HepG2 (cell line): Measurements from ENCODE around the gene PKNOX2. TPM values are rescaled to one million over a fixed set of nuclear protein-coding genes. Genes with fewer than 3 reads are reported as not detected.

Source experiments
- ATAC-seq: fragments of 200-7000 bp; cut with Tn5 transposase; 3 replicates; pipeline ENCODE4 v1.9.1; 2020; ENCODE audit warnings: mild to moderate bottlenecking, moderate library complexity
- BruUV-seq: library from RNA; stranded (reverse); fragments of 400-500 nt; replicated peaks from 2 replicates; lab custom pipeline; 2021; lab: Mats Ljungman, UMichigan
- CTCF ChIA-PET: fragments of 300-600 bp; formaldehyde crosslinking; extraction: SDS; loops from one replicate; lab custom pipeline; 2021; ENCODE audit warnings: low total read pairs, inconsistent platforms, low intra/inter-chr PET ratio; lab: Yijun Ruan, JAX
- POLR2A ChIA-PET: fragments of 350-600 bp; sonication (Branson Sonifier 250); formaldehyde crosslinking; loops from one replicate; lab custom pipeline; 2020; ENCODE audit warnings: antibody characterized with exemption, inconsistent platforms; lab: Yijun Ruan, JAX
- DNase-seq: peaks from one replicate; pipeline ENCODE4 v3.0.0-alpha.2; 2015; ENCODE audit warnings: low spot score
- FAIRE-seq: peaks from 3 replicates; lab custom pipeline; 2011; peaks lifted over from hg19 to GRCh38; lab: Jason Lieb, UNC
- H2AFZ ChIP-seq: one replicate; pipeline ENCODE4 v1.6.1; 2011; ENCODE audit warnings: low read length, inconsistent platforms
- H3K27ac ChIP-seq: fragments of 300-600 bp; 3 replicates; pipeline ENCODE4 v1.8.0; 2011; ENCODE audit warnings: mixed run types, mild to moderate bottlenecking, mixed read lengths, low read length, inconsistent platforms; ENCODE audit not compliant: insufficient read depth; ENCODE audit errors: extremely low read length
- H3K27me3 ChIP-seq, 2 experiments: fragments of 200-600 bp in 1 of 2; 2 replicates in 1 of 2; 3 replicates in 1 of 2; pipeline versions ENCODE4 v1.6.0 to v1.8.0; 2011; ENCODE audit warnings: low read length in 2 of 2, mild to moderate bottlenecking in 2 of 2, moderate library complexity in 2 of 2, inconsistent platforms in 1 of 2; ENCODE audit not compliant: insufficient read depth in 2 of 2, control insufficient read depth in 1 of 2
- H3K36me3 ChIP-seq, 2 experiments: fragments of 200-600 bp in 1 of 2; replicated peaks in 1 of 2; 2 replicates in 1 of 2; 3 replicates in 1 of 2; pipeline versions ENCODE4 v1.5.1 to v1.8.0; 2011; ENCODE audit warnings: low read length in 2 of 2, inconsistent platforms in 1 of 2; ENCODE audit not compliant: insufficient read depth in 2 of 2, control insufficient read depth in 1 of 2
- H3K4me1 ChIP-seq: 2 replicates; pipeline ENCODE4 v1.5.1; 2012; ENCODE audit warnings: low read length, inconsistent platforms; ENCODE audit not compliant: insufficient read depth
- H3K4me2 ChIP-seq: 2 replicates; pipeline ENCODE4 v1.6.0; 2011; ENCODE audit warnings: low read depth, low read length, inconsistent platforms
- H3K4me3 ChIP-seq, 3 experiments: fragments of 200-600 bp in 1 of 3; sonication (generic), shearing (Covaris generic) in 1 of 3; replicated peaks in 1 of 3; 2 replicates each; pipeline ENCODE4 v1.5.1; 2011 to 2016; ENCODE audit warnings: low read length in 3 of 3, inconsistent platforms in 2 of 3, low read depth in 2 of 3, mild to moderate bottlenecking in 2 of 3, control low read depth in 1 of 3, mixed read lengths in 1 of 3; ENCODE audit not compliant: insufficient read depth in 1 of 3
- H3K79me2 ChIP-seq: one replicate; pipeline ENCODE4 v1.6.1; 2011; ENCODE audit warnings: low read length, inconsistent platforms; ENCODE audit not compliant: insufficient read depth
- H3K9ac ChIP-seq: 2 replicates; pipeline ENCODE4 v1.6.0; 2011; ENCODE audit warnings: mild to moderate bottlenecking, low read depth, low read length, inconsistent platforms; ENCODE audit not compliant: insufficient read depth
- H3K9me3 ChIP-seq: 2 replicates; pipeline ENCODE4 v1.5.1; 2012; ENCODE audit warnings: mild to moderate bottlenecking, low read length
- H4K20me1 ChIP-seq: 2 replicates; pipeline ENCODE4 v1.6.0; 2011; ENCODE audit warnings: inconsistent platforms, mild to moderate bottlenecking, low read length, moderate library complexity; ENCODE audit not compliant: insufficient read depth
- CC2D1A ChIP-seq: sonication (generic); formaldehyde crosslinking; IDR thresholded peaks from 2 replicates; pipeline ENCODE4 v1.8.1; 2023; ENCODE audit warnings: mild to moderate bottlenecking, missing genetic modification reagents
- CREM ChIP-seq, 2 experiments: sonication (generic) in 1 of 2; formaldehyde crosslinking in 1 of 2; IDR thresholded peaks; 2 replicates each; pipeline versions ENCODE4 v1.4.0 to v1.6.1; 2016 to 2020; ENCODE audit warnings: antibody characterized with exemption in 1 of 2, mild to moderate bottlenecking in 1 of 2, missing genetic modification reagents in 1 of 2
- HNF4A ChIP-seq: sonication (generic); formaldehyde crosslinking; IDR thresholded peaks from 2 replicates; pipeline ENCODE4 v1.4.0; 2020; ENCODE audit warnings: missing genetic modification reagents
- JUNB ChIP-seq: sonication (generic); formaldehyde crosslinking; IDR thresholded peaks from 2 replicates; pipeline ENCODE4 v1.8.0; 2022; ENCODE audit warnings: missing genetic modification reagents, mild to moderate bottlenecking, borderline replicate concordance
- POLR2AphosphoS5 ChIP-seq: IDR thresholded peaks from 2 replicates; pipeline ENCODE4 v1.6.1; 2012; ENCODE audit warnings: low read depth, low read length
- POLR2G ChIP-seq: fragments of 200-400 bp; formaldehyde crosslinking; IDR thresholded peaks from 2 replicates; pipeline ENCODE4 v1.6.1; 2018; ENCODE audit warnings: mild to moderate bottlenecking, low read depth, low read length, moderate library complexity
- REXO4 ChIP-seq: sonication (generic); formaldehyde crosslinking; IDR thresholded peaks from 2 replicates; pipeline ENCODE4 v1.8.0; 2022; ENCODE audit warnings: missing genetic modification reagents, mild to moderate bottlenecking, borderline replicate concordance
- RFX3 ChIP-seq: IDR thresholded peaks from 2 replicates; pipeline ENCODE4 v1.6.1; 2016; ENCODE audit warnings: missing biosample characterization, missing genetic modification reagents
- RFXANK ChIP-seq: IDR thresholded peaks from 2 replicates; pipeline ENCODE4 v1.6.1; 2016
- ZBTB38 ChIP-seq: sonication (generic); formaldehyde crosslinking; IDR thresholded peaks from 2 replicates; pipeline ENCODE4 v1.5.1; 2020; ENCODE audit warnings: mild to moderate bottlenecking, missing genetic modification reagents
- ZNF253 ChIP-seq: sonication (generic); formaldehyde crosslinking; IDR thresholded peaks from 2 replicates; pipeline ENCODE4 v1.8.0; 2022; ENCODE audit warnings: mild to moderate bottlenecking, missing genetic modification reagents, borderline replicate concordance
- ZNF296 ChIP-seq: sonication (generic); formaldehyde crosslinking; conservative IDR thresholded peaks from 2 replicates; pipeline ENCODE4 v1.5.0; 2020; ENCODE audit warnings: mild to moderate bottlenecking, missing genetic modification reagents
- ZSCAN12 ChIP-seq: sonication (generic); formaldehyde crosslinking; IDR thresholded peaks from 2 replicates; pipeline ENCODE4 v1.9.0; 2021; ENCODE audit warnings: mild to moderate bottlenecking, missing genetic modification reagents
- WGBS: methylation state at CpG from one replicate; pipeline ENCODE4 v1.1.6; 2017; ENCODE audit warnings: low lambda C conversion rate; 5-methylcytosine and 5-hydroxymethylcytosine counted together
- in situ Hi-C: cut with HindIII; loops from 2 replicates; pipeline ENCODE4 v1.10.0; 2017; ENCODE audit warnings: low pct_unique_long_range_greater_than_20kb; ENCODE audit not compliant: extremely low pct_ligation_motif_present
- intact Hi-C: fragments of 100-400 bp; cut with micrococcal nuclease; formaldehyde crosslinking; loops from one replicate; pipeline ENCODE4 v1.10.0; 2022; ENCODE audit not compliant: unreplicated experiment
- polyA plus RNA-seq, 8 experiments: library from polyadenylated mRNA; depleted of rRNA in 3 of 8; stranded (reverse) in 7 of 8; unstranded in 1 of 8; fragments of >200 nt; fragmentation: Illumina TruSeq in 4 of 8; extraction: Trizol in 4 of 8; gene quantifications; 2 replicates each; pipeline versions ENCODE4 v1.2.1 to v1.2.3, GENCODE V29; 2011 to 2016; ENCODE audit warnings: low read depth in 4 of 8, missing spikeins in 1 of 8, mixed read lengths in 1 of 8; ENCODE audit not compliant: insufficient read depth in 1 of 8
- total RNA-seq, 5 experiments: library from RNA; depleted of rRNA; stranded (reverse); fragments of >200 nt; fragmentation: Illumina TruSeq; extraction: Trizol; gene quantifications; 2 replicates each; pipeline ENCODE4 v1.2.3, GENCODE V29; 2016; ENCODE audit warnings: low read depth in 1 of 5
- TF ChIP-seq, protein P1 (sequence below): sonication (generic); formaldehyde crosslinking; conservative IDR thresholded peaks from 2 replicates; pipeline ENCODE4 v1.4.0; 2020; ENCODE audit warnings: missing genetic modification reagents
- TF ChIP-seq, protein P2 (sequence below): sonication (generic); formaldehyde crosslinking; conservative IDR thresholded peaks from 2 replicates; pipeline ENCODE4 v1.8.1; 2023; ENCODE audit warnings: missing genetic modification reagents
- TF ChIP-seq, protein P3 (sequence below): sonication (generic); formaldehyde crosslinking; IDR thresholded peaks from 2 replicates; pipeline ENCODE4 v1.4.0; 2020; ENCODE audit warnings: missing genetic modification reagents

The PKNOX2 gene
- total and polyA plus RNA-seq, 2 of the 13 experiments (the other 11 are each of a cell fraction or from before 2014, with no cell fraction given), result not detected

DNA sequence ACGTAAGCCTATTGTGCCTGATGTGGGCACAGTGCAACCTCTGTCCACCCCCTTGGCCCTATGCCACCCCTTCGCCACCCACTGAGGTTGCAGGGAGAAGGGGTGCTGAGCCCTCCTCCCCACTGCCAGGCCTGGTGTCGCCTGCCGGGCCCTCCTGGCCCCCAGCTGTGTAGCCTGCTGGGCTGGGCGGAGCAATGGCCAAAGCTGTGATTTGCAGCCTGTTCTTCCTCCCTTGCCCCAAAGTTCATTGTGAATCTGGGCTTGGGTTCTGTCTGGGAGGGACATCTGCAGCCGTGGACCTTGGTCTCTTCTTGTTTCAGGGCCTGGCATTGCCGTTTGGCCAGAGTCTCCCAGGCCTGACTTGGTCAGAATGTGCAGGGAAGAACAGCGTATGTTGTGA, 121.9 kb downstream of the PKNOX2 start:
- ChIA-PET POLR2A (no interaction called here), CTCF (no interaction called here)
- Histone ChIP-seq H3K27me3 (peaks cover 2 to 24% of the 10 kb centered on the region in 2 experiments; a peak in 3 of 5 replicates), H3K36me3 (no peaks in the 10 kb centered on the region), H2AFZ (no peak overlapping the region), H3K4me1 (peaks cover 20% of the 10 kb centered on the region), H4K20me1 (no peaks in the 10 kb centered on the region), H3K79me2 (no peaks in the 10 kb centered on the region), H3K27ac (no peak overlapping the region), H3K4me3 (no peak overlapping the region), H3K9ac (no peak overlapping the region), H3K9me3 (no peaks in the 10 kb centered on the region), H3K4me2 (no peak overlapping the region)
- WGBS, result 33% methylated on average over 5 of the region's 8 CpGs
- TF ChIP-seq ZNF253, result no peak
- TF ChIP-seq POLR2G, result no peak
- peak; percentile 24; the same call in 1 of the 2 replicates for TF ChIP-seq HNF4A (CRISPR knock-in tag)
- DNase-seq, result no peak
- no peak for FAIRE-seq
- no TSS peak for BruUV-seq
- intact Hi-C loops, result no loop called here
- in situ Hi-C loops, result no loop called here
- peak; percentile 56 for ATAC-seq

DNA sequence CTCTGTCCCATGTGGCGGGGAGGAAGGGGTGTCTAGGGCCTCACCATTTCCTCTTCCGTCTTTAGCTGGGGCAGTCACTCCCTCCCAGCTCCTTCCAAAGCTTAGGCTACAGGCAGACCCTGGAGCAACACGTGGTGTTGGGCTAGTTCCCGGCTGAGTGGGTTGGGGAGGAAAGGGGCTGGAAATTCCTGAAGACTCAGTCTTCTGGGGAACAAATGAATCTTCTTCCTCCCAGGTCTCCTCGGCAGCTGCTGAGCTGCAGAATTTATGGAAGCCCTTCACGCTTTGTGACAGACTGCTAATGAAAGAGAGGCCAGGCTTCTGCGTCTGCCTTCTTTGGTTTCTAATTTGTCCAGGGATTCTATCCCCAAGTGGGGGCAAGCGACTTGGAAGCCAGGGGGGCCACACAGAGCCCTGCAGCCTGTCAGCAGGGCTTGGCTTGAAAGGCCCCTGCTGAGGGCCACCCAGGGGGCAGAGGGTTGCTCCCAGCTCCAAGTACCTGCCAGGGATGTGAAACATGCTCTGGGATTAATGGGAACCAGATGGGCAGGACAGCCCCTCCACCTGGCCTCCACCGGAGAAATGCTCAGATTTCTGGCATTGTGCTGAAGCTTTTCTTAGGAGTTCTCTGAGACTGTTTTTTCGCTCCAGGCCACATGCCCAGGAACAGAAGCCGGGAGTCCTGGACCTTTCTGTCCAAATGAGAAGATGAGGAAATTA, 123.1 kb downstream of the PKNOX2 start:
- CTCF ChIA-PET, result no interaction called here
- Histone ChIP-seq H3K9ac (no peak overlapping the region), H3K27me3 (peaks cover 2 to 28% of the 10 kb centered on the region in 2 experiments; a peak in 4 of 5 replicates), H3K4me1 (peaks cover 20% of the 10 kb centered on the region), H3K36me3 (no peaks in the 10 kb centered on the region), H3K4me2 (no peak overlapping the region), H4K20me1 (no peaks in the 10 kb centered on the region), H3K27ac (no peak overlapping the region), H2AFZ (no peak overlapping the region), H3K4me3 (no peak overlapping the region), H3K9me3 (no peaks in the 10 kb centered on the region), H3K79me2 (no peaks in the 10 kb centered on the region)
- no TSS peak for BruUV-seq
- in situ Hi-C loops (no loop called here), intact Hi-C loops (no loop called here)
- DNase-seq, result no peak
- 45% methylated on average over 7 of the region's 11 CpGs for WGBS
- FAIRE-seq, result no peak
- no peak for ATAC-seq
- POLR2A ChIA-PET, result no interaction called here
- TF ChIP-seq CREM (IDR thresholded peaks at IDR 0.05) (no peak), CREM (CRISPR knock-in tag; IDR thresholded peaks at IDR 0.05) (no peak), ZBTB38 (CRISPR knock-in tag) (no peak), RFX3 (no peak), JUNB (CRISPR knock-in tag) (no peak), POLR2AphosphoS5 (no peak), REXO4 (CRISPR knock-in tag) (no peak), ZSCAN12 (CRISPR knock-in tag) (no peak), RFXANK (no peak), CC2D1A (CRISPR knock-in tag) (no peak), ZNF296 (CRISPR knock-in tag) (no peak)
- TF ChIP-seq, protein P1, sequence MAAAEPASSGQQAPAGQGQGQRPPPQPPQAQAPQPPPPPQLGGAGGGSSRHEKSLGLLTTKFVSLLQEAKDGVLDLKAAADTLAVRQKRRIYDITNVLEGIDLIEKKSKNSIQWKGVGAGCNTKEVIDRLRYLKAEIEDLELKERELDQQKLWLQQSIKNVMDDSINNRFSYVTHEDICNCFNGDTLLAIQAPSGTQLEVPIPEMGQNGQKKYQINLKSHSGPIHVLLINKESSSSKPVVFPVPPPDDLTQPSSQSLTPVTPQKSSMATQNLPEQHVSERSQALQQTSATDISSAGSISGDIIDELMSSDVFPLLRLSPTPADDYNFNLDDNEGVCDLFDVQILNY, result no peak
- TF ChIP-seq, protein P2, sequence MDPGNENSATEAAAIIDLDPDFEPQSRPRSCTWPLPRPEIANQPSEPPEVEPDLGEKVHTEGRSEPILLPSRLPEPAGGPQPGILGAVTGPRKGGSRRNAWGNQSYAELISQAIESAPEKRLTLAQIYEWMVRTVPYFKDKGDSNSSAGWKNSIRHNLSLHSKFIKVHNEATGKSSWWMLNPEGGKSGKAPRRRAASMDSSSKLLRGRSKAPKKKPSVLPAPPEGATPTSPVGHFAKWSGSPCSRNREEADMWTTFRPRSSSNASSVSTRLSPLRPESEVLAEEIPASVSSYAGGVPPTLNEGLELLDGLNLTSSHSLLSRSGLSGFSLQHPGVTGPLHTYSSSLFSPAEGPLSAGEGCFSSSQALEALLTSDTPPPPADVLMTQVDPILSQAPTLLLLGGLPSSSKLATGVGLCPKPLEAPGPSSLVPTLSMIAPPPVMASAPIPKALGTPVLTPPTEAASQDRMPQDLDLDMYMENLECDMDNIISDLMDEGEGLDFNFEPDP (CRISPR knock-in tag), result no peak
- TF ChIP-seq, protein P3, sequence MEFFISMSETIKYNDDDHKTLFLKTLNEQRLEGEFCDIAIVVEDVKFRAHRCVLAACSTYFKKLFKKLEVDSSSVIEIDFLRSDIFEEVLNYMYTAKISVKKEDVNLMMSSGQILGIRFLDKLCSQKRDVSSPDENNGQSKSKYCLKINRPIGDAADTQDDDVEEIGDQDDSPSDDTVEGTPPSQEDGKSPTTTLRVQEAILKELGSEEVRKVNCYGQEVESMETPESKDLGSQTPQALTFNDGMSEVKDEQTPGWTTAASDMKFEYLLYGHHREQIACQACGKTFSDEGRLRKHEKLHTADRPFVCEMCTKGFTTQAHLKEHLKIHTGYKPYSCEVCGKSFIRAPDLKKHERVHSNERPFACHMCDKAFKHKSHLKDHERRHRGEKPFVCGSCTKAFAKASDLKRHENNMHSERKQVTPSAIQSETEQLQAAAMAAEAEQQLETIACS (CRISPR knock-in tag), result no peak
